AG04450 (cell line): ENCODE measurements around the gene BDH2. TPM values are rescaled to one million over a fixed set of nuclear protein-coding genes. Genes with fewer than 3 reads are reported as not detected.

ENCODE experiments used
- CTCF ChIA-PET: fragments of 300-600, 350-600 bp; formaldehyde crosslinking; extraction: SDS; loops from one replicate; lab custom pipeline; 2022; ENCODE audit warnings: antibody characterized with exemption, inconsistent platforms; lab: Charles Lee
- POLR2A ChIA-PET: fragments of 350-600 bp; formaldehyde crosslinking; extraction: SDS; loops from one replicate; lab custom pipeline; 2021; ENCODE audit warnings: antibody characterized with exemption, inconsistent platforms; lab: Yijun Ruan, JAX
- DNase-seq: peaks from one replicate; pipeline ENCODE4 v3.0.0-alpha.2; 2011; ENCODE audit warnings: low read depth, low spot score
- H3K27ac ChIP-seq: one replicate; pipeline ENCODE4 v1.5.1; 2012; ENCODE audit warnings: low read depth, low read length, control low read depth
- H3K27me3 ChIP-seq: one replicate; pipeline ENCODE4 v1.6.0; 2012; ENCODE audit warnings: low read length; ENCODE audit not compliant: control insufficient read depth, insufficient read depth
- H3K4me3 ChIP-seq: 2 replicates; pipeline ENCODE4 v1.5.1; 2011; ENCODE audit warnings: mild to moderate bottlenecking, low read depth, low read length, control low read depth
- H3K9me3 ChIP-seq: 2 replicates; pipeline ENCODE4 v1.5.1; 2012; ENCODE audit warnings: low read length; ENCODE audit not compliant: control insufficient read depth, insufficient read depth
- polyA plus RNA-seq: library from polyadenylated mRNA; depleted of rRNA; stranded (reverse); fragments of >200 nt; gene quantifications from 2 replicates; pipeline ENCODE4 v1.2.3, GENCODE V29; 2011
- TF ChIP-seq, protein P1 (sequence below): IDR thresholded peaks from 2 replicates; pipeline ENCODE4 v1.5.1; 2011; ENCODE audit warnings: low read depth, low read length, control low read depth, inconsistent platforms

BDH2 gene
- polyA plus RNA-seq, 1 experiment = 109 TPM

GRCh38 chr4:103076747-103077347, 22.8 kb downstream of the BDH2 start, which contains the start of gene SLC9B2:
Gene SLC9B2, minus strand, starts transcription at chr4:103076761. Its CDS starts 9,211 bp downstream, at chr4:103067550.
- H3K9me3 ChIP-seq = no peaks in the 10 kb centered on the region
- H3K4me3 ChIP-seq = peak within 1 kb of the TSS; percentile 70
- no peak for DNase-seq
- TF ChIP-seq, protein P1, sequence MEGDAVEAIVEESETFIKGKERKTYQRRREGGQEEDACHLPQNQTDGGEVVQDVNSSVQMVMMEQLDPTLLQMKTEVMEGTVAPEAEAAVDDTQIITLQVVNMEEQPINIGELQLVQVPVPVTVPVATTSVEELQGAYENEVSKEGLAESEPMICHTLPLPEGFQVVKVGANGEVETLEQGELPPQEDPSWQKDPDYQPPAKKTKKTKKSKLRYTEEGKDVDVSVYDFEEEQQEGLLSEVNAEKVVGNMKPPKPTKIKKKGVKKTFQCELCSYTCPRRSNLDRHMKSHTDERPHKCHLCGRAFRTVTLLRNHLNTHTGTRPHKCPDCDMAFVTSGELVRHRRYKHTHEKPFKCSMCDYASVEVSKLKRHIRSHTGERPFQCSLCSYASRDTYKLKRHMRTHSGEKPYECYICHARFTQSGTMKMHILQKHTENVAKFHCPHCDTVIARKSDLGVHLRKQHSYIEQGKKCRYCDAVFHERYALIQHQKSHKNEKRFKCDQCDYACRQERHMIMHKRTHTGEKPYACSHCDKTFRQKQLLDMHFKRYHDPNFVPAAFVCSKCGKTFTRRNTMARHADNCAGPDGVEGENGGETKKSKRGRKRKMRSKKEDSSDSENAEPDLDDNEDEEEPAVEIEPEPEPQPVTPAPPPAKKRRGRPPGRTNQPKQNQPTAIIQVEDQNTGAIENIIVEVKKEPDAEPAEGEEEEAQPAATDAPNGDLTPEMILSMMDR = no peak
- POLR2A ChIA-PET = interaction anchor here (0.8 to 1.2 kb wide), 3 partner anchors 15 to 45 kb away, joined by 3 to 4 read pairs (median 3); no protein-coding TSS in a partner anchor
- no peaks in the 10 kb centered on the region for H3K27me3 ChIP-seq
- peak within 1 kb of the TSS; percentile 74 for H3K27ac ChIP-seq
- CTCF ChIA-PET = interaction anchor here (0.7 to 9.6 kb wide), 3 partner anchors 15 to 24 kb away, joined by 3 to 72 read pairs (median 5); partner anchors contain the start of gene BDH2

GRCh38 chr4:103075894-103076746, 23.5 kb downstream of the BDH2 start:
- ChIA-PET CTCF (interaction anchor here (0.8 to 9.6 kb wide), 3 partner anchors 15 to 30 kb away, joined by 3 to 72 read pairs (median 5); no protein-coding TSS in a partner anchor), POLR2A (interaction anchor here (0.8 to 1.6 kb wide), 5 partner anchors 16 to 248 kb away, joined by 3 to 5 read pairs (median 4); partner anchors contain the start of gene CISD2)
- DNase-seq = no peak

GRCh38 chr4:103075435-103075893, 24.2 kb downstream of the BDH2 start:
- H3K4me3 ChIP-seq = peak overlapping the region; percentile 70
- CTCF ChIA-PET = interaction anchor here (0.8 to 9.6 kb wide), 4 partner anchors 16 to 29 kb away, joined by 3 to 72 read pairs (median 4); no protein-coding TSS in a partner anchor
- POLR2A ChIA-PET = interaction anchor here (1.1 to 1.6 kb wide), 2 partner anchors 206 to 248 kb away, joined by 4 to 5 read pairs; partner anchors contain the start of gene CISD2
- TF ChIP-seq, protein P1 = no peak
- H3K27ac ChIP-seq = no peak overlapping the region
- H3K9me3 ChIP-seq = no peaks in the 10 kb centered on the region
- H3K27me3 ChIP-seq = no peaks in the 10 kb centered on the region
- no peak for DNase-seq

More at GRCh38 chr4:103075894-103076746, 23.5 kb downstream of the BDH2 start:
- Histone ChIP-seq H3K27me3 (no peaks in the 10 kb centered on the region), H3K4me3 (peak overlapping the region; percentile 70), H3K9me3 (no peaks in the 10 kb centered on the region), H3K27ac (peak overlapping the region; percentile 74)
- TF ChIP-seq, protein P1 = no peak

- Histone ChIP-seq H3K9me3 (no peaks in the 10 kb centered on the region), H3K27me3 (no peaks in the 10 kb centered on the region), H3K4me3 (peak overlapping the region; percentile 70; the same call in 1 of the 2 replicates), H3K27ac (no peak overlapping the region)
- TF ChIP-seq, protein P1 = no peak
- no peak for DNase-seq
- CTCF ChIA-PET = interaction anchor here (0.8 to 9.6 kb wide), 4 partner anchors 17 to 29 kb away, joined by 3 to 72 read pairs (median 4); no protein-coding TSS in a partner anchor
- POLR2A ChIA-PET = interaction anchor here (1.1 to 1.6 kb wide), 2 partner anchors 206 to 247 kb away, joined by 4 to 5 read pairs; partner anchors contain the start of gene CISD2
Measured at GRCh38 chr4:103074744-103075434, 24.7 kb downstream of the BDH2 start.
